Frontal cortex (tissue), 4 donors: Measurements from ENCODE around the gene NCOA4. TPM values are rescaled to one million over a fixed set of nuclear protein-coding genes. Genes with fewer than 3 reads are reported as not detected.
A peak's percentile ranks its signal among the peaks of the same experiment; 100 is the strongest.
"Not testable (repeated sequence)": the region's sequence is repeated elsewhere in the genome, so short reads cannot be mapped to it uniquely, and the experiment has no call there.

Experiments used
- DNase-seq, 2 donors: peaks; one replicate each; pipeline ENCODE4 v3.0.0; 2012; ENCODE audit warnings: low spot score in 2 of 2
- FAIRE-seq: peaks from 2 replicates; lab custom pipeline; 2012; peaks lifted over from hg19 to GRCh38; lab: Jason Lieb, UNC
- total RNA-seq: library from RNA; depleted of rRNA; stranded (reverse); fragments of >200 nt; gene quantifications from one replicate; pipeline ENCODE4 v1.2.3, GENCODE V29; 2014
- donor health status: control.
- donor health status: control.
- donor health status: control.

NCOA4 gene
- total RNA-seq, 1 donor from 2014 or later, result 268 TPM

- DNase-seq (no peak), FAIRE-seq (no peak)
Observed at GRCh38 chr10:46053534-46054434, 23.4 kb upstream of the NCOA4 start.

- DNase-seq, result no peak
- FAIRE-seq, result no peak
Observed at GRCh38 chr10:46052791-46053375, 22.5 kb upstream of the NCOA4 start.

DNA sequence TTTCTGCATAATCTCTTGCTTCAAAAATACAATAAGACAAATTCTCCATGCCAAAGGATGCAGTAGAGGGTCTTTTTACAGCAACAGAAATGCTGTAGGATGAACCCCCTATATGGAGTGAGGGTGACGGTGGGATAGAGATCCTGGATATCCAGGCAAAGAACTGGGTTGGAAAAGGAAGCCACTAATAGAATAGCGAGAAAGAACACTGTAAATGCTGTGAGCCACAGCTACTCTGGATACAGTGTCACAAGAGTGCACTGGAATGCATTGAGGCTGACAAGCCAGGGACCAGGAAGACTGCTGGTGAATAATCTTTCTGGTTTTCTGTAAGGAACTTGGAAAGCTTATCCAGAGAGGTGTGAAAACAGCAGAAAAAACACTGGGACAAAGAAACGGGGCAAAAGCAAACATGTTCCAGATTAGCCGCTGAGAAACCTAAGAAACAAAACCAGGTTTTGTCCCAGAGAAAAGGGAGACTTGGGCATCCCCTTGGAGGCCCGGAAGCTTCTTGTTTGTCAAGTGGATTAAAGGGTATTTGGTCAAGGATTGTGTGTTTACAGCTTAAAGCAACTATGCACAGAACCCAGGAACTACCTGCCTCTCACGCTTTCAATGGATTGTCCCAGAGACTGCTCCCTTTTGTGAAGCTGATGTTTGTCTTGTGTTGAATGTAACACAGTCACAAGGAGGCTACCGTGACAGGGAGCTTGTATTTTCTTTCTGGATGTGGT, 21.8 kb upstream of the NCOA4 start:
- FAIRE-seq, result no peak
- DNase-seq, result no peak

- FAIRE-seq (no peak), DNase-seq (no peak)
Observed at GRCh38 chr10:46050941-46051623, 20.7 kb upstream of the NCOA4 start.

DNA sequence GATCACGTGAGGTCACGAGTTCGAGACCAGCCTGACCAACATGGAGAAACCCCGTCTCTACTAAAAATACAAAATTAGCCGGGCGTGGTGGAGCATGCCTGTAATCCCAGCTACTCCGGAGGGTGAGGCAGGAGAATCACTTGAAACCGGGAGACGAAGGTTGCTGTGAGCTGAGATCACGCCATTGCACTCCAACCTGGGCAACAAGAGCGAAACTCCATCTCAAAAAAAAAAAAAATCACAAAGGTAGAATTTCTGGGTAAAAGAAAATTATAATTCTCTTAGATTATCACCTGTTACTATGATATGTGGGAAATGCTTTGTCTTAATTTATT, 19.0 kb upstream of the NCOA4 start:
- not testable (repeated sequence) for DNase-seq, FAIRE-seq

DNA sequence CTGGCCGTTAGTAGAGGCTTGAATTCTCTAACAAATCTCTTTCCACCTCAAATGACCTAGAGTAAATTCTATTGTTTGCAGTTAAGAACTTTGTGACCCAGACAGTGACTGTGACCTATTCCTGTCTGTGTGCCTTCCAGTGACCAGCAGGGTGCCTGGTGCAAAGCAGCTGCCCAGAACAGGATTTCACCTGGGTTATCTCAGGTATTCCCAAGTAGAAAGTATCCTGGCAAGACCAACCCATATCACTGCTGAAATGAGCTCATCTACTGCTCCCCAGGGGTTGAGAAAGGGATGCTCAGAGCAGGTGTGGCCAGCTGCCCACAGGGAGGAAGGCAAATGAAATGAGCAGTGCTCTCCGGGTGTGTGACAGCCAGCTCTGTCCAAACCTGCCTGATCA, 17.7 kb upstream of the NCOA4 start:
- no peak for FAIRE-seq
- no peak for DNase-seq

GRCh38 chr10:46046261-46046660, 15.8 kb upstream of the NCOA4 start, which contains the start of gene MSMB:
TSS of gene MSMB (minus strand) at chr10:46046269. CDS start at chr10:46046237, 32 bp downstream.
- FAIRE-seq (no peak), DNase-seq (no peak)

DNA sequence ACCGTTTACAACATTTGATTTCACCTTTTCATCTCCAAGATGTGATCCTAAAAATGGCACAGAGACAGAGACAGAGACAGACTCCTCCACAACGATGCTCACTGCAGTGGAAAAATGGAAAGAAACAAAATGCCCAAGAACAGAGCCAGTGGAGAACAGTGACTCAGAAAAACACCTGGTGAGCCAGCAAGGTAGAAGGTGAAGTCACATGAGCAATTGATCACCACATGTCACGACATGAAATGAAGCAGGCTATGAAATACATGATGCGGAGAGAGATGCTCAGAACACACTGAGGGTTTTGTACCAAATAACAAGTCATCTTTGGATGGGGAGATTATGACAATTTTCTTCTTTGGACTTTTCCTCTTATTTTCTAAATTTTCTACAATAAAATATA, 12.1 kb upstream of the NCOA4 start:
- no peak for DNase-seq

DNA sequence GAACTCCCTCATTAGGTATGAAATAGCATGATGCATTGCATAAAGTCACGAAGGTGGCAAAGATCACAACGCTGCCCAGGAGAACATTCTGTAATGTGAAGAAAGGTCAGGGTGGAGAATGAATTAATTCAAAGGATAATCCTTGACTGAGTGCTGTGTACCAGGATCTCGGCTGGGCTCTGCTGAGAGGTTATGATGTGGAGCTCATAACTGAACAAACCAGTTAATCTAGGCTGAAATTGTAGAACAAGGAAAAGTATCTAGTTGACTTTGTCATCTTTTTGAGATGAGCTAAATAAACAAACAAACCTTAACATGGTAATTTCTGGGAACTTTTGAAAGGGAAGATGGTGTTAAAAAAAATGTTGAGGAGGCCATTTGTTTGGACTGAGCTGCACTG, 9.6 kb upstream of the NCOA4 start:
- FAIRE-seq (no peak), DNase-seq (no peak)

More for the DNA sequence above, 12.1 kb upstream of the NCOA4 start:
- FAIRE-seq, result no peak

DNA sequence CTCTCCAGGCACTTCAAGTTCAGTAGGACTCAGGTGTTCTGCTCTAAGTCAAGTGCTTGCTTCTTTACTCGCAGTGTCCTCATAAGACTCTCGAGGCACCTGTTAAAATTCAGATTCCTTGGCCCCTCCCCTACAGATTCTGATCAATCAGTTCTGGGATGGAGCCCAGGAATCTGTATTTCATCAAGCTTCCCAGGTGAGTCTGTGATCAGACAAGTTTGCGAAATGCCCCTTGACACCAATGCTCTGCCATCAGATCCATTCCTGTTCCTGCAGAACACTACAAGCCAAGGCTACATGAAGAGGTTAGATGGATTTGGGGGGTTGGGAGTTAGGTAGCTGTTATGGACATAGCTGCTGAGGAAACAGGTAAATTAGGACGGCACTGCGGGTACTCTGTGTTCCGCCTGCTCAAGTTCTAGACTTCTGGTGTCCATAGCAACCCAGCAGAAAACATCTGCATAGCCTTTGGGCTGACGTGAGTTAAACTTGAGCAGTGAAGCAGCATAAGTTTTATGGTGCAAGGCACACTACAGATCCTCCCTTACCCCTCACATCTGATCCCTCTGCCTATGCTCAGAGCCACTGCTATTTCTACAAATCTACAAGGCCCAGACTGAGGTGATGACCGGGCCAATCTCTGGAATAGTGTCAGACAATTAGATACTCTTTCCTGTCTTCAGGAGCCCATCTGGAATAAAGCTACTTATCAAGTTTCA, 6.8 kb upstream of the NCOA4 start:
- no peak for DNase-seq
- FAIRE-seq, result no peak

DNA sequence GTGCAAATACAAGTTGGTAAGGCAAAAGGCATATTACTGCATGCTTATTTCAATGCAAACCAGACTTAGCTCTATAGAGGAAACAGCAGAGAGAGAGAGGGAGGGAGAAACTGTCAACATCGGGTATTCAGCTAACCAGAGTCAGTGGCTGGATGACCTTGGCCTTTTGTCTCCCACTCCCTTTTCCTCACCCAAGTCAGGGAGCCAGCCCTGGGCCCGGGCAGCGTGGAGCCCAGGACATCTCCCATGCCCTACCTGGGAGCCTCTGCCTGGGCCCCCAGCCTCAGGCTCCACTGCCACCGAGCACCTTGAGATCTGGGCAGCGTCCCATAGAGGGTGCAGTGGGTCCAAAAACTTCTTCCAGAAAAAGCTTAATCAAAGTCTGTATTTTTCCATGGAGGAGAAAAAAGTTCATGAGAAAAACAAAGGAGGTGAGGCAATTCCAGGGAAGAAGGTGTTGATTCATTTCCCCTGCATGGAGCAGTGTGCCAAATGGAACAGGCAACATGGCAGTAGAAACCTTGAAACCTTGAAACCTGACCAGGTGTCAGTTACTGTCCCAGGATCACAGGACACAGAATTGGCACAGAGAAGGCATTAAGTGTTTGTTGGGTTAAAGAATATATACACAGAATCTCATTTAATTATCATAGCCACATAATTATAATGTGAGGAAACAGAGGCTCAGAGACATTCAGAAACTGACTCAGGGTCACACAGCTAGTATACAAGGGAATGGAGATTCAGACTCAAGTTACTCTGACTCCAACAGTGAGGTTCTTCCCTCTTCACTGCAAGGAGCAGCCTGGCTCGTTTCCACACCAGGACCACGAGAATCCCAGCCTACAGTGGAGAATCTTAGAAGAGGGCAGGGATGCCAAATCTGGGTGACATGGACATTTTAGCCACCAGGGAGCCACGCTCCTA, 5.8 kb upstream of the NCOA4 start:
- no peak for DNase-seq
- no peak for FAIRE-seq

DNA sequence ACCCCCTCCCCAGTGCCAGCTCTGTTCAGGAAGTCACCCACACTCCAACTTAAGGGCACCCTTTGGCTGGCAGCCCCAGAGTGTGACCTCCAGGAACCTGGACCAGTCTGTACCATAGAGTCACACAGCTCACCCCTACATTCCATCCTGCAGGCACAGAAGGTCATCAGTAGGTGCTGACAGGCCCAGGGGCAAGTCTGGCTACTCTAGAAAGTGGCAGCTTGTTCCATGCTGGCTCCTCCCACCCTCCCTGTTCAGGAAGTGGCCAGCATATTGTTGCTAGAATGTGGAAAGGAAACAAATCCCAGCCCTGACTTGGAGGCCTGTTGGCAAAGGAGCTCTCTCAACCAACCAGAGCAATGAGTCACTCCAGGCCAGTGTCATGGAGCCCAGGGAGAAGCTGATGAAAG, 3.2 kb upstream of the NCOA4 start:
- DNase-seq (no peak), FAIRE-seq (no peak)

- FAIRE-seq (no peak), DNase-seq (no peak)
Observed at GRCh38 chr10:46031648-46032532, 1.5 kb upstream of the NCOA4 start.

DNA sequence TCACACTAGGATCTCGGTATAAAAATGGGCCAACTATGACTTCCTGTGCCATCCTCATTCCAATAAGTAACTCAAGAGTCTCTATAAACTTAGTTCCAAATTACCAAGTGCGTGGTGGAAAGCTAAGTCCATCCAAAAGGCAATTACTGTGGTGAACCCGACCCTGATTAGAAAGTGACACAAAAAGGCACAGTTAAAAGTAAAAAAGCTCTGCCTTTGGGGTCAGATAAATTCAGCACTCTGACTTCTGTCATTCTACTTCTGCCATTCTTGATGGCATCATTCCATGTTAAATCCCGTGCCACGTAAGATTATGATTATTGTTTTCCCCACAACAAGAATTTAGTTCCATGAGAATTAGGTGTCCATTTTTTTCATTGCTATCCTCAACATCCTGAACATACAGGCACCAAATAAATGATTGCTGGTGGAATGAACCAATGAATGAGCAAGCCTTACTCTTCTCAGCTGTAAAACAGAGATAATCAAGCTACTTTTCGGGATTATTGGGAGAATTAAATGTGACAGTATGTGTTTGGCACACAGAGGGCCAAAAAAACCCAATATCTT, 877 bp downstream of the NCOA4 start:
- FAIRE-seq (no peak), DNase-seq (no peak)

GRCh38 chr10:46028584-46029460, 1.6 kb downstream of the NCOA4 start:
- no peak for FAIRE-seq

DNA sequence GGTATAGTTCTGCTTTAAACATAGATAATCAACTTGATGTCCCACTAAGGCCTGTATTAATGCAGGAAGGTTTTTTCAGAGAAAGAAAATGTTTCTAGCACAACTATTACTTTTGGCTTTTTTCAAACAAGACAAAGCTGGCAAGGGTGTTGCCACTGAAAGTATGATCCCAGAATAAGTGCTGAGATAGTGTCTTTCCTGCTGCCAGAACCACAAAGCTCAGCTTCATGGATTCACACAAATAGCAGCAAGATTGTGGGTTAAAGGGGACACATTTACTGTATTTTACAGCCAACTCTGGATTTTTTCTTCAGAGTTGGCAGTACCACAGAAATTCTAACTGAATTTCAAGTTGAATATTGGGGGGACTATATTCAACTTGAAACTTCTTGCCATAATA, 4.3 kb downstream of the NCOA4 start:
- DNase-seq (no peak), FAIRE-seq (no peak)

More at GRCh38 chr10:46028584-46029460, 1.6 kb downstream of the NCOA4 start:
- peak in 1 of 2 donors; percentile 29 for DNase-seq
